NCI-H128 (cell line): ENCODE measurements around the gene FXYD6.
"Not testable (repeated sequence)": the region's sequence is repeated elsewhere in the genome, so short reads cannot be mapped to it uniquely, and the experiment has no call there.

Source experiments
- DNase-seq: peaks from one replicate; lab custom pipeline; 2025; ENCODE audit not compliant: unreplicated experiment; lab: John Stamatoyannopoulos, UW

Gene FXYD6

DNA sequence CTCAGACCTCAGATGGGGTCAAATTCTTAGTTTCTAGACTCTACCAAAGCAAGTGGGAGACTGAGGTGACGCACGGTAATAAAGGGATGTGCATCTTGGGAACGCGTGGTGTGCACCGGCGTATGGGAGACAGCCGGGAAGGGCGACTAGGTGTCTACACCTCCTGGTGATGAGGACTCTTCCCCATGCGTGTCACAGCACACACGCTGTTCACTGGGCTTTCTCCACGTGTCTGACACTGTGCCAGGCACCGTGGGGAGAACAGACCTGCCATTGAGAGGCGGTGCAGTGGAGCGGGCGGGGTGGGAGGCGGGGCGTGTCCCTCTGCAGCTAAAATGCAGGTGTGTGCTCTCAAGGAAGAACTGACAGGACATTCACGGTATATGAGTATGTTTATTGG, 5.3 kb downstream of the FXYD6 start:
- DNase-seq, result no peak

DNA sequence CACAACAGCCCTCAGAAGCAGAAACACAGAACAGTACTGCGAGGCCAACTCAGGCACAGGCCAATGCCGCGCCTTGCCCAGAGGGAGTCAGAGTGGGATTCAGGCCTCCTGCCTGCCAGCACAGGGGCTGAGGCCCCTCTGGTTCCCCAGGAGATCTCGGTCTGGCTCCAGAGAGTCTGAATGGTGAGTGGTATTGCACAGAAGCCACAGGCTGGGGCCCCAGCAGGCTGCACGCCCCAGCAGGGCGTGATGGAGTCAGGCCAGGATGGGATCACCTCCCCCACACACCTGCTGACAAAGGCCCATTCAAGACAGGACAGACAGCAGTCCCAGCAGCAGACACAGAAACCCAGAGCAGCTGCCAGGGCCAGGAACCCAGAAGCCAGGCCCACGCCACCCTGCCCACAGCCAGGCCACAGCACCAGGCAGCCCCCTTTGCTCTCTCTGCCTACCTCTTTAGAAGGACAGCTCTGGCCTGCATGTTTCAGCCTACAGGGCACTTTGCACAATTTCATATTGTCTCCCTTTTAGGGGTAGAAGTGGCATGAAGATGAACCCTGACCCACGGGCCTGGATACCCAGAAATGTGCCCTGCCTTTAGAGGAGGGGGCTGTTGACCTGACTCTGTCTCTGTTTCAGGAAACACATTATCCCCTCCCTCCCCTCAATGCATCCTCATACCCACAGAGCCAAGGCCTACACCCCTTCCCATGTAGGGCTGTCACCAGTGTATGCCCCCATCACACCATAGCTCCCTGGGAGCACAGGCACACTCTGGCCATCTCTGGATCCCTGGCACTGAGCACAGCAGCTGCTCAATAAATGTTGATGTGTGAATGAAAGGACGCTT, 6.1 kb downstream of the FXYD6 start:
- peak; percentile 43 for DNase-seq

DNA sequence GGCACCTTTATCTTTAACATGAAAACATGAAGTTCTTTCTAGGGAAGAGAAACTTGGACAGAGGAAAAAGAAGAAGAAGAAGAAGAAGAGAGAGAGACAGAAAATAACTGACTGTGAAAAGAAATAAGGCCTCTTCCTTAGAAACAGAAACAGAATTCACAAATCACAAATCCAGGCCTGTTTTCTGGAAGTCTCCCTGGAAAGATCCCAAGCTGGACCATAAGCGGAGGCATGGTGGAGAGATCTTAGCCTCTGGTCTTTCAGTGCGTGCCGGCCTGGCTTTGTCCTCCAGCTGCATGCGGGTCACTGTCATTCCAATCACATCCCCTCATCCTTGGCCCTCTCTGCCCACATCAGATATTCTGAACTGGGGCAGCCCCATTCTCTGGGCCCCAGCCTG, 6.9 kb downstream of the FXYD6 start:
- DNase-seq, result no peak

DNA sequence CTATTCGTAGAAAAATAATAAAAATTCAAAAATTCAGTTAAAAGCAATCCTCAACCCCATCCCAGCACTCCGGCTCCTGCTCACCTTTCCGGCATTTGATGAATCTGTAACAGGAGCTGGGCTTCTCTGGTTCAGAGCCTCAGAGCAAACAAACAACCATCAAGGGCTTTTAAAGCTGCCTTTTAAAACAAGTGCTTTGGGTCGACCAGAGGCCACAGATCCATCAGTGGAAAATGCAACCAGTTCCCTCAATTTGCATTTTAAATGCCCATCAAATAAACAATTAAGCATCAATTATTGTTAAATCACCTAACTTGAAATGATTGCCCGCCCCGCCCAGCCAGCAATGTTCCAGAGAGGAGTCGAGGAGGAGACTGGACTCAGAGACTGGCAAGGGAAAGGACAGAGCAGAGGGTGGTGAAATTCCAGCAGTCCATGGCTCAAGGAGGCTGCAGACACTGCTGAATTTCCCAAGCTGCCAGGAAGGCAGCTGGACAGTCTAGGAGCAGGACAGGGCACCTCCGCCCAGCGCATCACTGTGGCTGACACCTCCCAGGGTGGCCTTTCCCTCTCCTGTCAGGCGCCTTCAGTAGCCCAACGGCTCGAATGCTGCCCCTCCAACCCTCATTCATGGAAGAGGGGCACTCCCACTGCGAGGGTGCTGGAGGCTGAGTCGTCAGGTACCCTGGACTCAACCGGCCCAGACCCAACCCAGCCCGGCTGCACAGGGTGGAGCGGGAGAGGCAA, 7.5 kb downstream of the FXYD6 start:
- peak; percentile 26 for DNase-seq

DNA sequence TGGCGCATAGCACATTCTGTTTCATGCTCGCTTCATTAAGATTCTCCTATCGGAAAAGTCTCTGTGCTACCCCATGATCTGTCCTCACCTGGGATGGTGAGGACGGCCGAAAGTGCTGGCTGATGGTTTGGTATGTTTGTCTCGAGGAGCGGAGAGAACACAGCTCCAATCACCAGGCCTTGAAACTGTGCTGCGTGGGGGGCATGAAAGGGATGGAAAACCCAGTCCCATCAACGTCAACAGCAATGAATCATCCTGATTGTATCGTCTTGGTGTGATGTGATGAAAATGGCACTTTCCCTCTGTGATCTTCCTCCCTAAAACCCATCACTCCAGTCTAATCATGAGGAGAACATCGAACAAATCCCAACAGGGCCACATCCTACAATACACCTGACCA, 8.4 kb downstream of the FXYD6 start:
- DNase-seq, result no peak

DNA sequence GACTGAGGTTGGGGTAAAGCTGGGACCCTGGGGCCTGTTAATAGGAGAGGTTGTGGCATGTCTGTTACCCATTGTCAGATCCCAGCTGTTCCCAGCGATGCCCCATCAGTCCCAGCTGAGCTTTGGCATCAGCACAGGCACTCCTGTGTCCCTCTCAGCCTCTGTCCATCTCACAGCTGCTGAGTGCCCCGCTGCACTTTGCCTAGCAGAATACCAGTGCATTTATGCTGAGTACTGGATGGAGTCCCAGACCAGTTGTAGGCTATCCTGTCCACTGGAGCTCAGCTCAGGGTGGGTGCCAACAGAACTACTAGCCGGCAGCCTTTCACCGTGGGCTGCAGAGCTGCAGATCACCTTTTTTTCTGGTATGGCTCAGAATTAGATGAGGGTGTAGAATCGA, 9.9 kb downstream of the FXYD6 start:
- DNase-seq, result no peak

DNA sequence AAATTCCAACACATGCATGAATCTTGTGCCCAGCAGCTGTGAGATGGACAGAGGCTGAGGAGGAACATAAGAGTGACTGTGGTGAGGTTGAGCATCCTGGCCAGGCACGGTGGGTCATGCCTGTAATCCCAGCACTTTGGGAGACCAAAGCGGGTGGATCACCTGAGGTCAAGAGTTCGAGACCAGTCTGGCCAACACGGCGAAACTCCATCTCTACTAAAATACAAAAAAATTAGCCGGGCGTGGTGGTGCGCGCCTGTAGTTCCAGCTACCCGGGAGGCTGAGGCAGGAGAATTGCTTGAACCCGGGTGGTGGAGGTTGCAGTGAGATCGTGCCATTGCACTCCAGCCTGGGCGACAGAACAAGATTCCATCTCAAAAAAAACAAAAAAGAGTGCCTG, 10.9 kb downstream of the FXYD6 start:
- DNase-seq, result not testable (repeated sequence)

DNA sequence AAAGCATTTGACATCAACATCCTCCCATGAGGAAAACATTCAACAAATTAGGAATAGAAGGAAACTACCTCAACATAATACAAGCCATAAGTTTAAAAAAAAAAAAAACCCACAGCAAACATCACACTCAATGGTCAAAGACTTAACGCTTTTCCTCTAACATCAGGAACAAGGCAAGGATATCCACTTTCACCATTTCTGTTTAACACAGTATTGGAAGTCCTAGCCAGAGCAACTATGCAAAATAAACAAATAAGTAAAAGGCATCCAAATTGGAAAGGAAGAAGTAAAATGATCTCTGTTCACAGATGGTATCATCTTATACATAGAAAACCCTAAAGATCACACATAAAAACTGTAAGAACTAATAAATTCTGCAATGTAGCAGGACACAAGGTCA, 13.1 kb downstream of the FXYD6 start:
- no peak for DNase-seq

DNA sequence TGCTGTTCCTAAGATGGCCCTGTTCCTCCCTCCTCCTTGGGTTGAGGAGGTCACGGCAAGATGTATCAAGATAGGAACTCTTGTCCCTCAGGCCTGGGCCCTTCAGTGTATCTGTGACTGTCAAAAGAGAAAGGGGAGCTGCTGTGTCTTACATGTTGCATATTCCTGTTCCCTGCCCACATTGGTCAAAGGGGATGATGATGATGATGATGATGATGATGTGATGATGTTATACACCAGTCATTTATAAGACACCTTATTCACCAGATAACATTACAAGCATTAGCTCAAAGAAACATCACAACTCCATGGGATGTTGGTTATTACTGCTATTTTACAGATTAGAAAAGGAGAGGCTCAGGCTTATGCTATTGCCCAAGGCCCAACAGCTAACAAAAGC, 13.7 kb downstream of the FXYD6 start:
- no peak for DNase-seq

DNA sequence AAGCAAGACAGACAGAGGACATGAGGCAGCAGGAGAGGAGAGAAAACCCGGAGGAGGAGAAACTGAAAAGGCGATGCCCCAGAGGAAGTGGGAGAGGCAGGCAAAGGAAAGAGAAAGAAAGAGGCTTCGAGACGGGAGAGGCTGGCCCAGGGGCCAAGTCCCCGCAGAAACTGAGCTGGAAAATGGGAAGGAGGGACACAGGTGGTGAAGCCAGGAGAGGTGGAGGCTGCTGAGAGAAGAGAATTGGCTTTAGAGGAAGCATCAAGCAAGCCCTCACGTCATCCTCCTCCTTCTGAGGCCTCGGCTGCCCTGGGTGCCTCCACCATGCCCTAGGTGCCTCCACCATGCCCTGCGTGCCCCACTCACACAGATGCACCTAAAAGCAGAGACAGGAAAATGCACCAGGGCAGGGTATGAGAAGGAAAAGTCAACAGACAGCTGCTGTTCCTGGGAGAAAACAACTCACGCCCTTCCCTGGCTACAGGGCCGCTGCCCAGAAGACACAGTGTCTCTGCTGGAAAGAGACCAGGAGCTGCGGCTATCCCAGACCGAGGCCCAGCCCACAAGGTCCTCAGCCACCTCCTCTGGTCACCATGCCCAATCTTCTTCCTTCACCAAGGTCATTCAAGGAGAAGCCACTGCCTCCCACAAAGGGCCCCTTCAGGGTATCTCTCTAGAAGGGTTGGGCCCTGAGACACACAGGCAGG, 14.3 kb downstream of the FXYD6 start:
- DNase-seq, result no peak

DNA sequence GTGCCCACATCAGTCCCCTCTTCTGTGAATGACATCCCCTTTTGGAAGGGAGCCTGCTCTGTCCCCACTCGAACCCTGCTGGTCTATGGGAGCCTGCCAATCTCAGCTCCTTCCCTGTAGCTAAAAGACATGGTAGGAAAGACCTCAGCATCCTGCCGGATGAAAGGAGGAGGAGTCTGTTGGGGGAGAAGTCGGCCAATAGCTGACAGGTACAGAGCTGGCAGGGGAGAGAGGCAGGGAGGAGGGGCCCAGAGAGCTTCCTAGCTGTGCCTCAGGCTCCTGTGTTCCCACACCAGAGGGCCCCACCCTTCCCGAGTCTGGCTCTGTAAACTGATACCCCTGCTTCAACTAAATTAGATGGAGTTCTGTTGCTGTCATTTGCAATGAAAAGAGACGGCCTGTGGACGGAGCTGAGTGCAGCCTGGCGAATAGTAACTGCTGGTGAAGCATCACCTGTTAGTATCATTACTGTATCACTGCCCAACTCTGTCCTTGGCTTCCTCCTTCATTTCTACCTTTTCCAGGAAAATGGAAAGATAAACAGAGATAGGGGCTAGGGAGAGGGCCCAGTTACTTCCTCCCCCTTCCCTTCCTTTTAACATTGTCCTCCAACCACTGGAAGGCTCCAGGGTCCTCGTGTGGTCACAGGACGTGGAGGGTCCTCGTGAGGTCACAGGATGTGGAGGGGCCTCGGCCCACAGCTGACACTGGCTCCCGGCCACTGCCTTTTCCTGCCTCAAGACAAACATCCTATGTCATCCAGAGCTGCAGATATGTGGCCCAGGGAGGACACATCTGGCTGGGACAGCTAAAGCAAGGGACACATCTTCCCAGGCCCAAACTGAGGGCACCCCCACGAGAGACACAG, 15.1 kb downstream of the FXYD6 start:
- peak; percentile 69 for DNase-seq

DNA sequence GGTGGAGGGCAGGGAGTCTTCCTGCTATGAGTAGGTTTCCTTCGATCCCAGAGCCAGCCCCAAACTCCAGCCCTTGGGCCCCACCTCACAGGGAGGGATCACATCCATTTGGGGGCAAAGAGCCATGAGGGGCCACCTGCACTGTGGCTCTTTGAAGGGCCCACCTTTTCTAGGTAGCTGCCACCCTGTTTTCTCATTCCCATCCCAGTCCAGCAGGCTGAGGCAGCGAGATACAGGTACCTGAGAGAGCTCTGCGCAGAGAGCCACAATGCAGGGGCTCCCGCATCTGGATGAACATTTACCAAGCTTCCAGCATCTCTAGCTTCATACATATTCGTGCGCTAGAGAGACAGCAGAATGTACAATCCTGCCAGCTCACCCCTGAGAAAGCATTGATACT, 16.3 kb downstream of the FXYD6 start:
- no peak for DNase-seq

DNA sequence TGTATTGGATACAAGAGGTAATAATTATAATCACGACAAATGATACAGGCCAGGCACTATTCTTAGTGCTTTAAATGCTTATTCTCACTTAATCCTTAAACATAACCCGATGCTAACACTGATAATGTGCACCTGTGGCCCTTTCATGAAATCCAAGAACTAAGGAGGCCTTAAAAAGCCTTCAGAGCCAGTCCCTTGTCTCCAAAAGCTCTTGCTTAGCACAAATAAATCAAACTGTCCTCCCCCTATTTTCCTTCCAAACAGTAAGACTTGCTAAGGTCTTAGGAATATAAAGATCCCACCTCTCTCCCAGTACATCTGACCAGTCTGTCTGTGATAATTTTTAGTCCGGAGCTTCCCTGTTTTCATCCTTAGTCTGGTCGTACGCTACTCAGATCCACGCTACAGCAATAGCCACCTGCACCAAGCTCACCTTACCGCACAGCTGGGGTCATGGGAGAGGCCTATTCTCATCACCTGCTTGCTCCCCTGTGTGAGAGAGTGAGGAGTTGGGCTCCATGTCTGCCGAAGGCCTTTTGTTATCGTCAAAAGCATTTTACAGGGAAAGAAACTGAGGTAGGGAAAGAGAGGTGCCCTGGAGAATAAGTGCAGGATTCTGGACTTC, 16.9 kb downstream of the FXYD6 start:
- no peak for DNase-seq

DNA sequence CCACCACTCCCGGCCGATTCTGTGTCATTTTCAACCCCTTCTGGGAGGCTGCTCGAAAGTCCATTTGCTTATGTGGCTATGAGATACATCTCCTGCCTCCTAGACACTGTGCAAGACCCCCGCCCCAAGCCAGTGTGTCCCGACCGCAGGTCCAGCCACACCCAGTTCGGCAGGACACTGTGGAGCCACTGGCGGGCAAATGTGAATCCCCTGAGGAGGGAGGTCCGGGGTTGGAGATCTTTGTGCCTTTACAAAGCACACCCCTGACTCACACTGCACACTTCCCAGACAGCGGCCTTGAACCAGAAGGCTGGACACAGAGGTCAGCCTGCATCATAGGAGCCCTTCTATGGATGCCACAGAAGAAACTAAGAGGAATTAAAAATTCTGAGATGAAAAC, 17.4 kb downstream of the FXYD6 start:
- no peak for DNase-seq

DNA sequence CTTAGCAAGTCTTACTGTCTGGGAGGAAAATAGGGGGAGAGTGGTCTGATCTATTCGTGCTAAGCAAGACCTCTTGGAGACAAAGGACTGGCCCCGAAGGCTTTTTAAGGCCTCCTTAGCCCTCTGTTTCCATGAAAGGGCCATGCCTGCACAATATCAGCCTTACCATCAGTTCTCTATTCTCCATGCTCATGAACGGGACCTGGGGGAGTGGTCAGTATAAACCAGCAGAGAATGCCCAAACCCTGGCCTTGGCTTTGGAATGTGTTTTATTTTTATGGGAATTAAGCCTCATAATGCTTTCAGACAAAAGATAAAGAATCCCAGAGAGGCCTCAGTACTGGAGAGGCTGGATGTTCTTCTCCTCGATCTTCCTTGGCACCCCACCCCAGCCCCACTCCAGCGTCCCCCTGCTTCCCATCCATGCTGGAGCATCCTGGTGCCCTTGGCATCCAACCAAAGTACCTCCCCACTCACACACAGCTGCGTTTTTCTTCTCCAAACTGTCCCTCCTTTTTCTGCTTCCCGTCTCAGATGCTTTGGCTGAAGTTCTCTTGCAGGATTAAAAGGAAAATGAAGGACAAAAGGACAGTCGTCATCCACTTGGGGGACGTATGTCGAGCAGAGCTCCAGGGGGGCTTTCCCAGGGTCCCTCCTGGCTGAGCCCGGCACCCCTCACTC, 18.6 kb downstream of the FXYD6 start:
- DNase-seq, result no peak

DNA sequence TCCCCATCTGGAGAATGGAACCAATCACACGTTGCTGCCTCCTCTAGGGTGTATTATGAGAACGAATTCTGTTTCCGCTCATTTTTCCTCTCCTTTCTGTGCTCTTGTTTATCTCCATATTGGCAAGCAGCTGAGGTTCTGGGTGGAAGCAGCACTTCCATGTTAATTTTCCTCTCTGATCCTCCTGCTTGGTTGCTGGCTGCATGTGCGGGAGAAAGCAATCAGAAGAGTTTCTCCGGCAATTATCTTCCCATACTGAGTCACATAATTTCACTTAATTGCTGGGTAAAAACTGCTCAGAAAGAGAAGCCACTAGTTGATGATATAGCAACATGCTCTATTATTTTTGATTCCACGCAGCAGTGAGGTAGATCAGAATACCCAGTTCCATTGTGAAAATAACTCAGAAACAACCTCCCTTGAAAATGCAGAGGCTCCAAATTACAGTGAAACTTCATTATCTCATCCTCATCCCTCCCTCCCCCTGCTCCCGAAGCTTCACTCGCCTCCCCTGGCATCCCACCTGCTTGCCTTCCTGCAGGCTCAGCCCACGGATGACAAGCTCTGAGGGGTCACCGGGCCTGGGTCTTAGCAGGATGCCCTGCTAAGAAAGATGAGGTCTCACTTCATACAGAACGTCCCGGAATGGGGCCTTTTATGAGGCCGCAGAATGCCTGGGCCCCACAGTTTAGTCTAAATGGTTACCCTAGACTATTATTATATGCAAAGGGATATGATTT, 20.4 kb downstream of the FXYD6 start:
- DNase-seq, result no peak

DNA sequence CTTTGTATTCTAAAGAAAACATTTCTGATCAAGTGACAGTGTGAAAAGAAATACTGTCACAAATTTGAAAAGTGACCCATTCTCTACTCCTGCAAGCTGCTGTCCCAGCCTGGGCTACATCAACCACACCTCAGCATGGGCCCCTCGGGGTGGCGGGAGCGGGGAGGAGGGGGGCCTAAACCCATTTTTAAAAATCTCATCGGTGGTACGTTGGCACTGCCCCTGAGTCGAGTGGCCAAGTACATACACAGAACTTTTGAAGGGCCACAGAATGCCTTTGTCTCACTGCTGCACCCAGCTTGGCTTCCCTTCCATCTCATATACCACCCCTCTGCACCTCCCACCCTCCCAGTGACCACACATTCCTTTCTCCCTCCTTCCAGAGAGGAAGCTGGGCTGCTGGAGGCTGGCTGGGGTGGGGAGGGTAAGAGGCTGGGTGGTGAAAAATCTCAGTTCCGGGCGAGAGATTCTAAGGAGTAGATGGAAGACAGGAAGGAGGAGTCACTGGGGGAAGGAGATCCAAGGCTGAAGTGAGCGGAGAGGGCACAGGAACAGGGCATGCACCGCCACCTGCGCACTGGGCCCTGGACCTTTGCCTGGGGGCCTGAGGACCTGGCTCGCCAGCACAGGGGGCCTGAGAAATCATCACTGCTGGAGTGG, 21.1 kb downstream of the FXYD6 start:
- DNase-seq, result no peak

DNA sequence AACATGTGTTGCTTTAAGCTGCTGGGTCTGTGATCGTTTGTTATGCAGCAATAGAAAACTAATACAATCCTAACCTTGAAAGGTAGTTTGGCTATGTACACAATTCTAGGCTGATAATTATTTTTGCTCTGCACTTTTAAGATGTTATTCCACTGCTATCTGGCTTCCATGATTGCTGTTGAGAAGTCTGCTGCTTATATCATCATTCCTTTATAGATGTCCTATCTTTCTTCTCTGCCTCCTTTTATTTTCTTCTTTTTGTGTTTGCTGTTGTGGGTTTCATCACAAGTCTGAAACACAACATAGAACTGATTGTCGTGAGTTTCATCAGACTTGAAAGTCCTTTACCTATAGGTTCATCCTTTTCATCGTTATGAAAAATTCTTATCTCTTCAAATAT, 24.1 kb downstream of the FXYD6 start:
- no peak for DNase-seq

DNA sequence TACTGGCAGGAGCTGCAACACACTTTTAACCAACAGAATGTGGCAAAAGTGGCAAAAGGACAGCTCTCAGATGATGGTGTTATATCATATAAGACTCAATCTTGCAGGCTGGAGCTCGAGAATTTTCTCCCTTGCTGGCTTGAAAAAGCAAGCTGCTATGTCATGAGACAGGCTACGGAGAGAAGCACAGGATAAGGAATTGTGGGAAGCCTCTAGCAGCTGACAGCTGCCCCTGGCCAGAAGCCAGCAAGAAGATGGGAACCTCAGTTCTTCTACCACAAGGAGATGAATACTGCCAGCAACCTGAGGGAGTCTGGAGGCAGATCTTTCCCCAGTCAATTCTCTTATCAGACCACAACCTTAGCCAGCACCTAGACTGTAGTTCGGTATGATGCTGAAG, 24.6 kb downstream of the FXYD6 start:
- DNase-seq, result no peak
